HepG2 (cell line): Measurements from ENCODE around the gene ZC3H7B. TPM values are rescaled to one million over a fixed set of nuclear protein-coding genes. Genes with fewer than 3 reads are reported as not detected.

ENCODE experiments used
- ATAC-seq: fragments of 200-7000 bp; cut with Tn5 transposase; 3 replicates; pipeline ENCODE4 v1.9.1; 2020; ENCODE audit warnings: mild to moderate bottlenecking, moderate library complexity
- BruUV-seq: library from RNA; stranded (reverse); fragments of 400-500 nt; replicated peaks from 2 replicates; lab custom pipeline; 2021; lab: Mats Ljungman, UMichigan
- CTCF ChIA-PET: fragments of 300-600 bp; formaldehyde crosslinking; extraction: SDS; loops from one replicate; lab custom pipeline; 2021; ENCODE audit warnings: low total read pairs, inconsistent platforms, low intra/inter-chr PET ratio; lab: Yijun Ruan, JAX
- POLR2A ChIA-PET: fragments of 350-600 bp; sonication (Branson Sonifier 250); formaldehyde crosslinking; loops from one replicate; lab custom pipeline; 2020; ENCODE audit warnings: antibody characterized with exemption, inconsistent platforms; lab: Yijun Ruan, JAX
- DNase-seq: peaks from one replicate; pipeline ENCODE4 v3.0.0-alpha.2; 2015; ENCODE audit warnings: low spot score
- FAIRE-seq: peaks from 3 replicates; lab custom pipeline; 2011; peaks lifted over from hg19 to GRCh38; lab: Jason Lieb, UNC
- H2AFZ ChIP-seq: one replicate; pipeline ENCODE4 v1.6.1; 2011; ENCODE audit warnings: low read length, inconsistent platforms
- H3K27ac ChIP-seq: fragments of 300-600 bp; 3 replicates; pipeline ENCODE4 v1.8.0; 2011; ENCODE audit warnings: mixed run types, mild to moderate bottlenecking, mixed read lengths, low read length, inconsistent platforms; ENCODE audit not compliant: insufficient read depth; ENCODE audit errors: extremely low read length
- H3K27me3 ChIP-seq, 2 experiments: fragments of 200-600 bp in 1 of 2; 2 replicates in 1 of 2; 3 replicates in 1 of 2; pipeline versions ENCODE4 v1.6.0 to v1.8.0; 2011; ENCODE audit warnings: low read length in 2 of 2, mild to moderate bottlenecking in 2 of 2, moderate library complexity in 2 of 2, inconsistent platforms in 1 of 2; ENCODE audit not compliant: insufficient read depth in 2 of 2, control insufficient read depth in 1 of 2
- H3K36me3 ChIP-seq, 2 experiments: fragments of 200-600 bp in 1 of 2; replicated peaks in 1 of 2; 2 replicates in 1 of 2; 3 replicates in 1 of 2; pipeline versions ENCODE4 v1.5.1 to v1.8.0; 2011; ENCODE audit warnings: low read length in 2 of 2, inconsistent platforms in 1 of 2; ENCODE audit not compliant: insufficient read depth in 2 of 2, control insufficient read depth in 1 of 2
- H3K4me1 ChIP-seq: 2 replicates; pipeline ENCODE4 v1.5.1; 2012; ENCODE audit warnings: low read length, inconsistent platforms; ENCODE audit not compliant: insufficient read depth
- H3K4me2 ChIP-seq: 2 replicates; pipeline ENCODE4 v1.6.0; 2011; ENCODE audit warnings: low read depth, low read length, inconsistent platforms
- H3K4me3 ChIP-seq, 3 experiments: fragments of 200-600 bp in 1 of 3; sonication (generic), shearing (Covaris generic) in 1 of 3; replicated peaks in 1 of 3; 2 replicates each; pipeline ENCODE4 v1.5.1; 2011 to 2016; ENCODE audit warnings: low read length in 3 of 3, inconsistent platforms in 2 of 3, low read depth in 2 of 3, mild to moderate bottlenecking in 2 of 3, control low read depth in 1 of 3, mixed read lengths in 1 of 3; ENCODE audit not compliant: insufficient read depth in 1 of 3
- H3K79me2 ChIP-seq: one replicate; pipeline ENCODE4 v1.6.1; 2011; ENCODE audit warnings: low read length, inconsistent platforms; ENCODE audit not compliant: insufficient read depth
- H3K9ac ChIP-seq: 2 replicates; pipeline ENCODE4 v1.6.0; 2011; ENCODE audit warnings: mild to moderate bottlenecking, low read depth, low read length, inconsistent platforms; ENCODE audit not compliant: insufficient read depth
- H3K9me3 ChIP-seq: 2 replicates; pipeline ENCODE4 v1.5.1; 2012; ENCODE audit warnings: mild to moderate bottlenecking, low read length
- H4K20me1 ChIP-seq: 2 replicates; pipeline ENCODE4 v1.6.0; 2011; ENCODE audit warnings: inconsistent platforms, mild to moderate bottlenecking, low read length, moderate library complexity; ENCODE audit not compliant: insufficient read depth
- FOXC1 ChIP-seq: sonication (generic); formaldehyde crosslinking; IDR thresholded peaks from 2 replicates; pipeline ENCODE4 v1.8.0; 2022; ENCODE audit warnings: mild to moderate bottlenecking, missing genetic modification reagents, borderline replicate concordance
- MAZ ChIP-seq, 2 experiments: sonication (generic) in 1 of 2; formaldehyde crosslinking in 1 of 2; IDR thresholded peaks; 2 replicates each; pipeline versions ENCODE4 v1.5.0 to v1.6.1; 2012 to 2020; ENCODE audit warnings: low read depth in 2 of 2, mild to moderate bottlenecking in 2 of 2, borderline replicate concordance in 1 of 2, improper control_type of control experiment in 1 of 2, low read length in 1 of 2, missing genetic modification reagents in 1 of 2, moderate library complexity in 1 of 2
- ZFP37 ChIP-seq: sonication (generic); formaldehyde crosslinking; IDR thresholded peaks from 2 replicates; pipeline ENCODE4 v1.4.0; 2020; ENCODE audit warnings: missing genetic modification reagents, borderline replicate concordance
- ZFP82 ChIP-seq: sonication (generic); formaldehyde crosslinking; IDR thresholded peaks from 2 replicates; pipeline ENCODE4 v1.5.1; 2020; ENCODE audit warnings: mild to moderate bottlenecking, missing genetic modification reagents, borderline replicate concordance
- ZNF235 ChIP-seq: sonication (generic); formaldehyde crosslinking; IDR thresholded peaks from 2 replicates; pipeline ENCODE4 v1.8.1; 2023; ENCODE audit warnings: mild to moderate bottlenecking, missing genetic modification reagents, borderline replicate concordance
- ZNF329 ChIP-seq: sonication (generic); formaldehyde crosslinking; IDR thresholded peaks from 2 replicates; pipeline ENCODE4 v1.9.0; 2021; ENCODE audit warnings: low read depth, mild to moderate bottlenecking, missing genetic modification reagents
- ZNF33A ChIP-seq: sonication (generic); formaldehyde crosslinking; IDR thresholded peaks from 2 replicates; pipeline ENCODE4 v1.5.1; 2020; ENCODE audit warnings: missing genetic modification reagents, mild to moderate bottlenecking, moderate library complexity, borderline replicate concordance
- ZNF607 ChIP-seq: sonication (generic); formaldehyde crosslinking; IDR thresholded peaks from 2 replicates; pipeline ENCODE4 v1.5.1; 2020; ENCODE audit warnings: missing genetic modification reagents, mild to moderate bottlenecking, borderline replicate concordance
- ZNF724P ChIP-seq: sonication (generic); formaldehyde crosslinking; IDR thresholded peaks from 2 replicates; pipeline ENCODE4 v1.8.0; 2022; ENCODE audit warnings: missing genetic modification reagents, borderline replicate concordance
- in situ Hi-C: cut with HindIII; loops from 2 replicates; pipeline ENCODE4 v1.10.0; 2017; ENCODE audit warnings: low pct_unique_long_range_greater_than_20kb; ENCODE audit not compliant: extremely low pct_ligation_motif_present
- intact Hi-C: fragments of 100-400 bp; cut with micrococcal nuclease; formaldehyde crosslinking; loops from one replicate; pipeline ENCODE4 v1.10.0; 2022; ENCODE audit not compliant: unreplicated experiment
- polyA plus RNA-seq, 8 experiments: library from polyadenylated mRNA; depleted of rRNA in 3 of 8; stranded (reverse) in 7 of 8; unstranded in 1 of 8; fragments of >200 nt; fragmentation: Illumina TruSeq in 4 of 8; extraction: Trizol in 4 of 8; gene quantifications; 2 replicates each; pipeline versions ENCODE4 v1.2.1 to v1.2.3, GENCODE V29; 2011 to 2016; ENCODE audit warnings: low read depth in 4 of 8, missing spikeins in 1 of 8, mixed read lengths in 1 of 8; ENCODE audit not compliant: insufficient read depth in 1 of 8
- total RNA-seq, 5 experiments: library from RNA; depleted of rRNA; stranded (reverse); fragments of >200 nt; fragmentation: Illumina TruSeq; extraction: Trizol; gene quantifications; 2 replicates each; pipeline ENCODE4 v1.2.3, GENCODE V29; 2016; ENCODE audit warnings: low read depth in 1 of 5
- TF ChIP-seq, protein P1 (sequence below): sonication (generic); formaldehyde crosslinking; IDR thresholded peaks from 2 replicates; pipeline ENCODE4 v1.4.0; 2020; ENCODE audit warnings: missing genetic modification reagents
- TF ChIP-seq, protein P2 (sequence below): IDR thresholded peaks from 2 replicates; pipeline ENCODE4 v1.6.1; 2018; ENCODE audit warnings: missing genetic modification reagents, mild to moderate bottlenecking, missing compliant biosample characterization

Gene ZC3H7B
- total and polyA plus RNA-seq, 2 of the 13 experiments (the other 11 are each of a cell fraction or from before 2014, with no cell fraction given) = 26.4 to 37.2 TPM

DNA sequence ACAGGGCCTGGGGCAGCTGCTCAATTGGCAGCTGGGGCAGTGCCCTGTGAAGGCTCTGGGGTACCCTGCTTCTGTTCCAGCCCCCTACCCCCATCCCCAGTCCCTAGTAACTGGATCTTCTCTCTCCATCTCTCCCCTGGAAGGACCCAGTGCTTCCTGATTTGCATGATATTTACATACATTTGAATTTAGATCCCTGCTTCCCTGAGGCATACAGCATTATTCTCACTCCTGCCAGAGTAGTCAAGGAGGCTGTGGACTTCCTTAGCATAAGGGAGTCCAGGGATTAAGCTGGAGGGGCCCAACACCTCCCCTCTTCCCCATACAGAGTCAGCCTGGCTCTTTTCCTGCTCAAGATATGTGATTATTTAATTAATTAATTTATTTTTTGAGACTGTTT is 105.1 kb downstream of the ZC3H7B start:
- intact Hi-C loops (no loop called here), in situ Hi-C loops (no loop called here)
- FAIRE-seq = no peak
- DNase-seq = no peak
- no peaks in the 10 kb centered on the region for H3K79me2 ChIP-seq
- no peak overlapping the region for H3K4me2 ChIP-seq
- no peaks in the 10 kb centered on the region for H4K20me1 ChIP-seq
- no peak overlapping the region for H2AFZ ChIP-seq
- no peak overlapping the region for H3K9ac ChIP-seq
- H3K27ac ChIP-seq = no peak overlapping the region
- no peak overlapping the region for H3K4me3 ChIP-seq
- ATAC-seq = no peak
- H3K27me3 ChIP-seq = peaks cover 0 to 1% of the 10 kb centered on the region in 2 experiments; a peak in 1 of 5 replicates
- peaks cover 50% of the 10 kb centered on the region for H3K4me1 ChIP-seq
- no peak for TF ChIP-seq ZNF724P (CRISPR knock-in tag)
- TF ChIP-seq, protein P1, sequence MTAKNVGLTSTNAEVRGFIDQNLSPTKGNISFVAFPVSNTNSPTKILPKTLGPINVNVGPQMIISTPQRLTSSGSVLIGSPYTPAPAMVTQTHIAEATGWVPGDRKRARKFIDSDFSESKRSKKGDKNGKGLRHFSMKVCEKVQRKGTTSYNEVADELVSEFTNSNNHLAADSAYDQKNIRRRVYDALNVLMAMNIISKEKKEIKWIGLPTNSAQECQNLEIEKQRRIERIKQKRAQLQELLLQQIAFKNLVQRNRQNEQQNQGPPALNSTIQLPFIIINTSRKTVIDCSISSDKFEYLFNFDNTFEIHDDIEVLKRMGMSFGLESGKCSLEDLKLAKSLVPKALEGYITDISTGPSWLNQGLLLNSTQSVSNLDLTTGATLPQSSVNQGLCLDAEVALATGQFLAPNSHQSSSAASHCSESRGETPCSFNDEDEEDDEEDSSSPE = no peak
- TF ChIP-seq, protein P2, sequence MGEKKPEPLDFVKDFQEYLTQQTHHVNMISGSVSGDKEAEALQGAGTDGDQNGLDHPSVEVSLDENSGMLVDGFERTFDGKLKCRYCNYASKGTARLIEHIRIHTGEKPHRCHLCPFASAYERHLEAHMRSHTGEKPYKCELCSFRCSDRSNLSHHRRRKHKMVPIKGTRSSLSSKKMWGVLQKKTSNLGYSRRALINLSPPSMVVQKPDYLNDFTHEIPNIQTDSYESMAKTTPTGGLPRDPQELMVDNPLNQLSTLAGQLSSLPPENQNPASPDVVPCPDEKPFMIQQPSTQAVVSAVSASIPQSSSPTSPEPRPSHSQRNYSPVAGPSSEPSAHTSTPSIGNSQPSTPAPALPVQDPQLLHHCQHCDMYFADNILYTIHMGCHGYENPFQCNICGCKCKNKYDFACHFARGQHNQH (CRISPR knock-in tag) = no peak
- no peak for TF ChIP-seq ZFP82 (CRISPR knock-in tag)
- TF ChIP-seq MAZ (IDR thresholded peaks at IDR 0.05; ENCODE audit: borderline replicate concordance, low read depth, low read length) = no peak
- no peak for TF ChIP-seq MAZ (CRISPR knock-in tag; IDR thresholded peaks at IDR 0.05; ENCODE audit: low read depth)
- no peak for TF ChIP-seq ZNF235
- TF ChIP-seq ZFP37 (CRISPR knock-in tag) = no peak
- no peak for TF ChIP-seq ZNF607 (CRISPR knock-in tag)
- no peak for TF ChIP-seq ZNF33A
- no peak for TF ChIP-seq ZNF329
- TF ChIP-seq FOXC1 = no peak
- TF ChIP-seq, all 625 proteins: peak for 0
- Histone ChIP-seq H3K36me3 (no peaks in the 10 kb centered on the region), H3K9me3 (no peaks in the 10 kb centered on the region)
- no TSS peak for BruUV-seq
- CTCF ChIA-PET = no interaction called here
- POLR2A ChIA-PET = interaction anchor here (1.3 kb wide), 1 partner anchor 39 kb away, joined by 3 read pairs; no protein-coding TSS in a partner anchor
